NCI-H524 (cell line): ENCODE data around the gene GRHPR.
"Not testable (repeated sequence)": the region's sequence is repeated elsewhere in the genome, so short reads cannot be mapped to it uniquely, and the experiment has no call there.

Experiments
- DNase-seq, 2 experiments: peaks; one replicate each; lab custom pipeline; 2025; lab: John Stamatoyannopoulos, UW

The GRHPR gene

GRCh38 chr9:37422289-37423104 is at the start of gene GRHPR:
GRHPR (plus strand) TSS chr9:37422696; CDS start chr9:37422751, 55 bp downstream.
- DNase-seq = peak; percentile 61 to 72

- no peak for DNase-seq
Measured at GRCh38 chr9:37372839-37373238, 49.7 kb upstream of the GRHPR start.

- DNase-seq = no peak
Measured at GRCh38 chr9:37373621-37374020, 48.9 kb upstream of the GRHPR start.

GRCh38 chr9:37374892-37375291 is 47.6 kb upstream of the GRHPR start:
- DNase-seq = no peak

- DNase-seq = no peak
Measured at GRCh38 chr9:37377688-37378612, 44.5 kb upstream of the GRHPR start.

GRCh38 chr9:37378613-37379004 is 43.9 kb upstream of the GRHPR start:
- no peak for DNase-seq

- no peak for DNase-seq
Measured at GRCh38 chr9:37379835-37380234, 42.7 kb upstream of the GRHPR start.

GRCh38 chr9:37380570-37380969 is 41.9 kb upstream of the GRHPR start:
- DNase-seq = no peak

- peak; percentile 15 to 52 for DNase-seq
Measured at GRCh38 chr9:37381094-37381741, 41.3 kb upstream of the GRHPR start.

GRCh38 chr9:37382161-37382981 is 40.1 kb upstream of the GRHPR start:
- DNase-seq = no peak

GRCh38 chr9:37382982-37383357 is 39.5 kb upstream of the GRHPR start:
- no peak for DNase-seq

GRCh38 chr9:37383393-37383792 is 39.1 kb upstream of the GRHPR start:
- no peak for DNase-seq

GRCh38 chr9:37383876-37384746 is 38.4 kb upstream of the GRHPR start:
- DNase-seq = no peak

- DNase-seq = no peak
Measured at GRCh38 chr9:37385286-37385685, 37.2 kb upstream of the GRHPR start.

GRCh38 chr9:37386988-37387387 is 35.5 kb upstream of the GRHPR start:
- DNase-seq = peak; percentile 27 to 56

- DNase-seq = no peak
Measured at GRCh38 chr9:37390759-37391158, 31.7 kb upstream of the GRHPR start.

GRCh38 chr9:37392272-37392671 is 30.2 kb upstream of the GRHPR start:
- DNase-seq = no peak

- no peak for DNase-seq
Measured at GRCh38 chr9:37395229-37395628, 27.3 kb upstream of the GRHPR start.

GRCh38 chr9:37395663-37396062 is 26.8 kb upstream of the GRHPR start:
- DNase-seq = no peak

GRCh38 chr9:37397948-37398347 is 24.5 kb upstream of the GRHPR start:
- DNase-seq = not testable (repeated sequence)
